ENCODE data around the gene KIF20B.

DNA sequence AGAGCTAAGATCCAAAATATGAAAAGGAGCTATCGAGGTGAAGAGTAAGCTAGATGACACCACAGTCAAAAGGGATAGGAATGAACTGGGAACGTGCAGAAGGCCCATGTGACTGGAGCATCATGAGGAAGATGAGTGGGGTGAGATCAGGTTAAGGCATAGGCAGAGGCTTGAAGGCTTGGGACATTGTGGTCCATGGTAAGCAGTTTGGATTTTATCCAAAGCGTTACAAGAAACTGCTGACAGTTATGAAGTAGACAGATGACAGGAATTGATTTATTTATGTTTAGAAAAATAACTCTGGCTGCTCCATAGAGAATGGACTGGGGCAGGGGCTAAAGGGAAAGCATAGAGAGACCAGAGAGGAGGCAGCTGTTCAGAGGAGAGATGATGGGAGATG is 38.2 kb upstream of the KIF20B start:
- TF ChIP-seq, protein P1, sequence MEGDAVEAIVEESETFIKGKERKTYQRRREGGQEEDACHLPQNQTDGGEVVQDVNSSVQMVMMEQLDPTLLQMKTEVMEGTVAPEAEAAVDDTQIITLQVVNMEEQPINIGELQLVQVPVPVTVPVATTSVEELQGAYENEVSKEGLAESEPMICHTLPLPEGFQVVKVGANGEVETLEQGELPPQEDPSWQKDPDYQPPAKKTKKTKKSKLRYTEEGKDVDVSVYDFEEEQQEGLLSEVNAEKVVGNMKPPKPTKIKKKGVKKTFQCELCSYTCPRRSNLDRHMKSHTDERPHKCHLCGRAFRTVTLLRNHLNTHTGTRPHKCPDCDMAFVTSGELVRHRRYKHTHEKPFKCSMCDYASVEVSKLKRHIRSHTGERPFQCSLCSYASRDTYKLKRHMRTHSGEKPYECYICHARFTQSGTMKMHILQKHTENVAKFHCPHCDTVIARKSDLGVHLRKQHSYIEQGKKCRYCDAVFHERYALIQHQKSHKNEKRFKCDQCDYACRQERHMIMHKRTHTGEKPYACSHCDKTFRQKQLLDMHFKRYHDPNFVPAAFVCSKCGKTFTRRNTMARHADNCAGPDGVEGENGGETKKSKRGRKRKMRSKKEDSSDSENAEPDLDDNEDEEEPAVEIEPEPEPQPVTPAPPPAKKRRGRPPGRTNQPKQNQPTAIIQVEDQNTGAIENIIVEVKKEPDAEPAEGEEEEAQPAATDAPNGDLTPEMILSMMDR (IDR thresholded peaks at IDR 0.05) = no peak
- no peak for TF ChIP-seq POLR2A (IDR thresholded peaks at IDR 0.05)
